Stimulated activated effector memory CD8-positive, alpha-beta T cell treated with anti-CD3 and anti-CD28 coated beads, Interleukin-12 subunit alpha, Interleukin-12 subunit beta, amount 100 ng/mL, for 72 hours (primary cell): ENCODE measurements around the gene ACSS3.

Experiments
- ATAC-seq: fragments of 150-1000 bp; cut with Tn5 transposase; 2 replicates; pipeline ENCODE4 v1.10.0; 2021
- DNase-seq, 2 donors: peaks; one replicate each; pipeline ENCODE4 v3.0.0; 2021 to 2022; ENCODE audit warnings: low spot score in 2 of 2
- H3K27ac Mint-ChIP-seq: one replicate; pipeline ENCODE4 v1.8.0; 2022; ENCODE audit warnings: mild to moderate bottlenecking, mixed read lengths
- H3K36me3 Mint-ChIP-seq: one replicate; pipeline ENCODE4 v1.8.0; 2022; ENCODE audit warnings: mild to moderate bottlenecking, mixed read lengths
- H3K4me1 Mint-ChIP-seq: one replicate; pipeline ENCODE4 v1.8.0; 2022; ENCODE audit warnings: mixed read lengths
- H3K4me3 Mint-ChIP-seq: one replicate; pipeline ENCODE4 v1.8.0; 2022; ENCODE audit warnings: mild to moderate bottlenecking, mixed read lengths
- H3K9me3 Mint-ChIP-seq: one replicate; pipeline ENCODE4 v1.8.0; 2022; ENCODE audit warnings: mixed read lengths

ACSS3 gene

DNA sequence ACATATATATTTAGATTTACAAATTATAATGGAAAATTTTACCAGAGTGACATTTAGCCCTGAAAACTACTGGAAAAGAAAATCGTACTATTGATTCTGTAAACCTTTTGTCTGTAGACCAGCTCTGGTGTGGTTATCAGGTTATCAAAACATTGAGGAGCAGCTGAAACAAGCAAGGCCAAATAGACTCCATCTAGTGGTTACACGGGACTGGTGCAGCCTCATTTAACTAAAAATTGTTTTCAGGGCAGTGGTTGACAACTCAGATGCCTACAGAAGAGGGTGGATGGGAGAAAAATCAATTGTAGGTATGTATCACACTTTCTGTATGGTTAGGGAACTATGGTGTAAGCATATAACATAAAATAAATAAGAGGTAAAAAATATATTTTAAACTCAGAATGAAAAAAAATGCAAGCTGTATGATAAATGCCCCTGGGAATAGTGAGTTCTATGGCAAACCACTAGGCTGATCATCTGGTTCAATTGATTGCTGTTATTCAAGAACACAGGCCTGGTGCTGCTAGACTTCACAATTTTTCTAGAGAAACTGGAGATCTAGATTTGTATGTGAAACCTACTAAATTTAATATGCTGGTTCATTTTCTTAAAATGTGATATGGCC, 51.2 kb downstream of the ACSS3 start:
- ATAC-seq, result no peak
- no peaks in the 10 kb centered on the region for H3K36me3 Mint-ChIP-seq
- H3K4me1 Mint-ChIP-seq, result no peaks in the 10 kb centered on the region
- DNase-seq, result no peak
- H3K9me3 Mint-ChIP-seq, result peaks cover 7% of the 10 kb centered on the region
- H3K27ac Mint-ChIP-seq, result no peak overlapping the region
- no peak overlapping the region for H3K4me3 Mint-ChIP-seq

DNA sequence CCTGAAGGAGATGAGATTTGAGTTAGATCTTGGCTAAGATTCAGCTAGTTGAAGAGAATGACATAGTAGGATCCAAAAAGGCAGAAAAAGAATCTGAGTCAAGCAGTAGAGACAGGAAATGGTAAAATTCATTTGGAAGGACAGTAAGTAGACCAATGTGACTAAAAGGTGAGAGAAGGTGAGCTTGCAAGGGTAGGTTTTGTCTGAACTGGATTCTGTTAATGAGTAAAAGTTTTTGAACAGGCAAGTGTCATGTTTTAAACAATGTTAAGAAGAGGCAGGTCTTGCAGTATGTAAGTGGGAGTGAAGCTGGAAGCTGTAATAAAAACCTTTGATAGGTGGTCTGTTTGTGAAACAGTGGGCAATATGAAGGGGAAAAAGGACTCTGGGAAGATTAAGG, 58.6 kb downstream of the ACSS3 start:
- Mint-ChIP-seq H3K4me1 (no peaks in the 10 kb centered on the region), H3K27ac (no peak overlapping the region)
- no peak for ATAC-seq

DNA sequence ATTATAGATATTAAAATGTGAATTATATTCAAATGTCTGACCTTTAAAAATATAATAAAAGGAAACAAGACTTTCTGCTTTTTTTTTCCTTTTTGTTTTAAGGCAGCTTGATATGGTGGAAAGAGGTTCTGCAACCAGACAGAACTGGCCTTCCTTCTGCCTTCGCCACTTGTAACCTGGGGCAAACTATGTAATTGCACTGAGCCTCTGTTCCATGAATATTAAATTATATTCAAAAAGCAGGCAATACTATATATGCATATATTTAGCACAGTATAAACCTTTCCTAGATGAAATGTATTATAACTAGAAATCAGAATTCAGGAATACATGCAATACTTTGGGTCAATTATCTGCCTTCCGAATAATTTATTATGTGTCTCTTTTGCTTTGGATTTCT, 59.9 kb downstream of the ACSS3 start:
- H3K4me1 Mint-ChIP-seq, result no peaks in the 10 kb centered on the region
- ATAC-seq (no peak), DNase-seq (no peak)
- H3K4me3 Mint-ChIP-seq, result no peak overlapping the region
- peaks cover 7% of the 10 kb centered on the region for H3K9me3 Mint-ChIP-seq
- H3K27ac Mint-ChIP-seq, result no peak overlapping the region
- no peaks in the 10 kb centered on the region for H3K36me3 Mint-ChIP-seq

More for the DNA sequence above, 58.6 kb downstream of the ACSS3 start:
- no peaks in the 10 kb centered on the region for H3K36me3 Mint-ChIP-seq
- peaks cover 11% of the 10 kb centered on the region for H3K9me3 Mint-ChIP-seq
- DNase-seq, result no peak
- no peak overlapping the region for H3K4me3 Mint-ChIP-seq

DNA sequence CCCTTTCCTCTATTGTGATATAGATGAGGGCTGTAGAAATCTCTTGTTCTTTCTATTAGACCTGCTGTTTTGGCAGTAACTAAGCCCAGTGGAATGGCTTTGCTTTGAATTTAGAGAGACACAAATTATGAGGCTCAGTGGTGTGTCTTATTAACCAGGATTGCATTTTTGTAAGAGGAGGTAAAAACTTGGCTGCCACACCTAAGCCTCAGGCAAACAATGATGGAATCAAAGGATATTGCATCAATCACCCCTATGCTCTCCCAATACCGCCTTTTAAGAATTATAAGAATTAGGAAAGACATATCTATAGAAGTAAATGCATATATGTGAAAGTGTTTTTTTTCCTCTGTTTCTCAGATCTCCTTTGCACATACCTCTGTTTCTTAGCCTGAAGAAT, 63.3 kb downstream of the ACSS3 start:
- Mint-ChIP-seq H3K9me3 (peaks cover 7% of the 10 kb centered on the region), H3K27ac (no peak overlapping the region), H3K4me1 (no peaks in the 10 kb centered on the region), H3K4me3 (no peak overlapping the region), H3K36me3 (no peaks in the 10 kb centered on the region)
- no peak for DNase-seq
- no peak for ATAC-seq

DNA sequence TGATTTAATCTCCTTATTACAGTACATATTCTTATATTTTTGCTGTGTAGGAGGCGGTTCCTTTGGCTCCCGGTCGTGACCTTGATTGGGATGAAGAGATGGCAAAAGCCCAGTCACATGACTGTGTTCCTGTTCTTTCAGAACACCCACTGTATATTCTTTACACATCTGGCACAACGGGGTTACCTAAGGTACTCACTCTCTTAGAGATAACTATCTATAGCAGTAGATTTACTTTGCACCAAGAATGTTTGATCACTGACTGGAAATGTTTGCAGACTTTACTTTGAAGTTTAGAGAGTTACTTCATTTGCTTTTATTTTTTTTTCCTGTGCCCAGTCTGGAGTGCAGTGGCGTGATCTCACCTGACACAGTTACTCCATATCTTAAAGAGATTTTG, 65.2 kb downstream of the ACSS3 start:
- H3K27ac Mint-ChIP-seq, result no peak overlapping the region

DNA sequence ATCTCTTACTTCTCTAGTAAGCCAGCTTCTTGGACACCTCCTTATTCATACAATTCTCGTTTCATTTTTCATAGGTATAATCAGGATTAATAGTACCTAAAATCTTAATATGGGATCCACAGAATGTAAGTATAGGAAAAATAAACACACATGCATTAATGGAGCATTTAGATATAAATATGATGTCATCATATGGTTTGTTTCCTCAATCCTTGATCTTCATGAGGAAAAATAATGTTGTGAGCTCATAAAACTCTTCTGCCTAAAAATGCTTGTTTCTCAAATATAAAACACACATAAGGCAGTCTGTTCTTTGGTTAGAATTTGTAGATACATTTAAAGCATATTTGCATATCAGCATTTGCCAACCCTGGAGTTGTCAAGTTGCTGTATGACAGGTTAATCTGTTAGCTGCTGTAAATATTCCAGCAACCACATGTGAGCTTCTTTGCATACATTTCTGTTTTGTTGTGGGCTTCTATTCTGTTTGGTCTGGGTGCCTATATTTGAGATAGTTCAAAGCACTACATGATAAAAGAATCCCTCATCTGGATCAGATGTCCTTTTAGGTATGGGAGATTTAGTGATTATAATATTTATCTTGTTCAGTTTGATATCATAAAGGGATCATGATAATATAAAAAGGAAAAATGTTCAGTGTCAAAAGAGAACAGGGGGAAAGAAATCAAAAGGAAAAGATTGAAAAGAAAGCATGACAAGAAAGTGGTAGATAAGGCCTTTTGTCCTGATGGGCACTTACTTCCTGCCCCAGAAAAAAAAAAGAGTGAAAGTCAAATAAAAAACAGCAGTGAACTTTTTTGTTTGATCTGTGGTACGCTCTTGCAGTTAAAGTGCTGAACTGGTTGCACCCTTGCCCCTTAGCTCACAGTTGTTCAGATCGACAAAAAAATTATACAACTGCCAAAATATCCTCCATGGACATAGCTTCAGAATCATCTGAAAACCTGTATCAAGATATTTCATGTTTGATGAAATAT, 68.6 kb downstream of the ACSS3 start:
- DNase-seq (no peak), ATAC-seq (no peak)
- Mint-ChIP-seq H3K9me3 (peaks cover 11% of the 10 kb centered on the region), H3K4me1 (no peaks in the 10 kb centered on the region), H3K4me3 (no peak overlapping the region), H3K36me3 (no peaks in the 10 kb centered on the region), H3K27ac (no peak overlapping the region)

More for the DNA sequence above, 65.2 kb downstream of the ACSS3 start:
- DNase-seq (no peak), ATAC-seq (no peak)
- H3K4me3 Mint-ChIP-seq, result no peak overlapping the region
- no peaks in the 10 kb centered on the region for H3K36me3 Mint-ChIP-seq
- no peaks in the 10 kb centered on the region for H3K4me1 Mint-ChIP-seq
- H3K9me3 Mint-ChIP-seq, result peaks cover 7% of the 10 kb centered on the region

DNA sequence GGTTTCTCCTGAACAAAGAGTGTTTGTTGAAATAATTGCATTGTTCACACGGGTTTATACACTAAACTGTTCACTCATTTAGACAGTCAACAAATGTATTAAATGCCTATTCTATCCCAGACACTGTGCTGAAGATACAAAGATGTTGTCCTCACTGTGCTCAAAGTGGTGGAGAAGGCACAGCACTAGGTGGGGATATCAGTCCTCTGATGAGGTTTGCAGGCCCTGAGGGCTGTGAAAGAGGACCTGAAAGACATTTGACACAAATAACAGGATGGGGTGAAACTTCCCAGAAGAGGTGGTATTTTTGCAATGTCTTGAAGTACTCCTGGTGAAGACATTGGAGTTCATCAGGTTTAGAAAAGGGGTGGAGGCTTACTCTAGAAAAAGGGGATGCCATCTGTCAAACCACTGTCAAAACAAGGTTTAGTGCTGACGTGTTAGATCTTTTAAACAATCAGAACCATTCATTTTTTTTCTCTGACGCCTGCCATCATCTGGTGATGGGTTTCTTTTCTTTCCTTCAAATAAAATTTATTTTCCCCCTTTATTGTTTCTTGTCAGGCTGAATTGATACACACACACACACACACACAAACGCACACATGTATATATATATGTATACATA, 69.5 kb downstream of the ACSS3 start:
- Mint-ChIP-seq H3K4me1 (no peaks in the 10 kb centered on the region), H3K36me3 (no peaks in the 10 kb centered on the region), H3K9me3 (peaks cover 11% of the 10 kb centered on the region), H3K27ac (no peak overlapping the region), H3K4me3 (no peak overlapping the region)
- ATAC-seq, result no peak
- no peak for DNase-seq

DNA sequence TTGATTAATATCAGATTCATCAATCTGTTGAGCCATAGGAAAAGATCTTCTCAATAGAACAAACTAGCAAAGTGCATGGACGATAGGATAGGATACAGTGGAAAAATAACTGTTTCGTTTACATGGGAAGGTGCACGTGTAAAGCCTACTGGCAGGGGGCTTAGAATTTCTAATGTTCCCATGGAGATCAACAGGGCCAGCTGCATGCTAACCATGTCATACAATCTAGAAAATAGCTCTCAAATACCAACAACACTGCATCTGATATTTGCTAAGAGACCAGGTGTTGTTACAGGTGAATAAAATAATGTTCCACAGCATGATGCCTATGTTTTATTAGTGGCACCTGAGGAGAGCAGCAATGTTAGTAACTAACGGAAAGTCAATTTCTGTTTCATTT, 72.5 kb downstream of the ACSS3 start:
- no peak for DNase-seq
- Mint-ChIP-seq H3K4me3 (no peak overlapping the region), H3K27ac (no peak overlapping the region), H3K36me3 (no peaks in the 10 kb centered on the region), H3K9me3 (peaks cover 11% of the 10 kb centered on the region), H3K4me1 (no peaks in the 10 kb centered on the region)
- ATAC-seq, result no peak

DNA sequence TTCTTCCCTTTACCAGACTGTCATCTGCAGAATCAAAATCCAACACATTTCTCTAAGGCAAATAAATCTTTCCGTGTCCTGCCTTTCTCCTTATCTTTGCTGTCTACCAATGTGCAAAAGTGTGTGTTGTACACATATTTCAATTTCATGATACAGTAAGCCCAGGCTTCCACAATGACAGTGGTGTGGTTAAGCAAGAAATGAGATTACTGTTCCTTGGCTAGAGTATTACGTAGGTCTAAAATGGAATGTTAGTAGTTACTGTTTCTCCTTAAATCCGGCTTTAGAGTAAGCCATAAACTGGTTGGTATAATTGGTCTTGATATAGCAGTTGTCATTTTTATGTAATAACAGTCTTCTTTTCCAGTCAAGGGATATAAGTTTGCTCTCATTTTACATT, 82.0 kb downstream of the ACSS3 start:
- no peak overlapping the region for H3K4me3 Mint-ChIP-seq
- H3K4me1 Mint-ChIP-seq, result no peaks in the 10 kb centered on the region
- H3K36me3 Mint-ChIP-seq, result no peaks in the 10 kb centered on the region
- DNase-seq, result no peak
- ATAC-seq, result no peak
- peaks cover 3% of the 10 kb centered on the region for H3K9me3 Mint-ChIP-seq
- H3K27ac Mint-ChIP-seq, result no peak overlapping the region

DNA sequence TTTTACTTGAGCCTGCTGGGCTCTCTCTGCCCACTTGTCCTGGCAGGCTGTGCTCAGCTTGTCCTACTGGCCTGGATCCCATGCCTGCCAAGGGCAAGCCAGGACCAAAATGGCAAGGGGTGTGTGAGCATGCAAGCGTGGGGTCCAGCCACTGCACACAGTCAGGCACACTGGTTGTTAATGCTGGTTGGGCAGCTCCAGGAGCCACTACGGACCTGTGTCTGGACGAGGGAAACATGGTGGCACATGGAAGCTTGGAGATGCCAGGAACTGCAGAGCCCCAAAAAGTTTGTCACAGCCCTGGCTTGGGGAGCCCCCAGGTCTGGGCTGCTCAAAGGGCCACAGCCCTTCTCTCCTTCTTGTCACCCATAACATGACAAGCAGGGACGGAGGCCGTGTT, 83.8 kb downstream of the ACSS3 start:
- DNase-seq (no peak), ATAC-seq (peak; percentile 26)
- Mint-ChIP-seq H3K9me3 (peaks cover 3% of the 10 kb centered on the region), H3K4me3 (no peak overlapping the region), H3K36me3 (no peaks in the 10 kb centered on the region), H3K27ac (no peak overlapping the region), H3K4me1 (no peaks in the 10 kb centered on the region)

DNA sequence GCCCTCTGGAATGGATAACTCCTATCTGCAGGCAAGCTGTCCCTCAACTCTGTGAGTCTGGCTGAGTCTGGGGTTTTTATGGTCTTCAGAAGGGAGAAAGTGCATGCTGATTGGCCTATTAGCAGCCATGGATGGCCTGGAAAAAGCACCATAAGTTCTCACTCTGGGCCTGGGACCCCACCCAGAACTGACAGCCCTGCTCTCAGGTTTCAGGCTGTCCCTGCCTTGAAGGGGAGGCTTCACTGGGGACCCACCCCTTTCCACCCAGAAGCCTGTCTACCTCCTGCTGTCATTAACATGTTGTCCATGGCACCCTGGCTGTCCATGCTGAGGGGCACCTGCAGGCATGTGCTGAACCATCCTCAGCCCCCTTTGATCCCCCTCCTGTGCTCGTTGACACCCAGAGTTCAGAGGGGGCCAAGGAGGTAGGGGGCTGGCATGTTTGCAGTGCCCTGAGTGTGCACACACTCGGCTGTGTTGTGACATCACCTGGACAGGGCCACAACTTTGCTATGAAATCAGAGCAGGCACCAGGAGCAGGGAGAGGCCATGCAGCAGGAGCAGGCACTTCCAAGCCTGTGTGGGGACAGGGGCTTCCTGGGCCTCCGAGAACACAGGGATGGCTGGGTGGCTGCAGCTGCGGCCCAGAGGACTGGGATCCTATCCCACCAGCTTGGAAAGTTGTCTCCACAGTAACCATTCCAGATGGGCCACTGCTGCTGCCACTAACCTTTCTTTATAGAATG, 84.7 kb downstream of the ACSS3 start:
- H3K4me3 Mint-ChIP-seq, result no peak overlapping the region
- ATAC-seq, result peak; percentile 31
- H3K27ac Mint-ChIP-seq, result no peak overlapping the region
- H3K9me3 Mint-ChIP-seq, result peaks cover 3% of the 10 kb centered on the region
- DNase-seq, result no peak
- no peaks in the 10 kb centered on the region for H3K4me1 Mint-ChIP-seq
- H3K36me3 Mint-ChIP-seq, result no peaks in the 10 kb centered on the region

DNA sequence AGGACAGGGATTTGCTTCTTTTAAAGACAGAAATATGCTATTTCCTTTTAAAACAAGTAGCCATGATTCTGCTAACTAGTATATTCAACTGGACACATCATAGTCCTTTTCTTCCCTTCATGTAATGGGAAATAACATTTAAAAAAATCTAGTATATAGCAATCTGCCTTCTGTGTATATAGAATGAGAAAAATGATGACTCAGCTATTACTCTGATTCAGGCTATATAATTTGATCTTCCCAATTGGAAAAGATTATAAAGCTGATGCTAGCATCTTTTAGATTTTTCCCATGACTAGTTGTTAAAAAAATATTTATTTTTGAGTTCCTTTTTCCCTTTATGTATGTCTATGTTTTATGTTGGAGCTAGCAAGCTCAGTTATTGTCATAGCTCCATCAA, 86.9 kb downstream of the ACSS3 start:
- no peaks in the 10 kb centered on the region for H3K36me3 Mint-ChIP-seq
- H3K4me1 Mint-ChIP-seq, result no peaks in the 10 kb centered on the region
- ATAC-seq, result no peak
- H3K27ac Mint-ChIP-seq, result no peak overlapping the region
- DNase-seq, result no peak
- no peaks in the 10 kb centered on the region for H3K9me3 Mint-ChIP-seq
- H3K4me3 Mint-ChIP-seq, result no peak overlapping the region

DNA sequence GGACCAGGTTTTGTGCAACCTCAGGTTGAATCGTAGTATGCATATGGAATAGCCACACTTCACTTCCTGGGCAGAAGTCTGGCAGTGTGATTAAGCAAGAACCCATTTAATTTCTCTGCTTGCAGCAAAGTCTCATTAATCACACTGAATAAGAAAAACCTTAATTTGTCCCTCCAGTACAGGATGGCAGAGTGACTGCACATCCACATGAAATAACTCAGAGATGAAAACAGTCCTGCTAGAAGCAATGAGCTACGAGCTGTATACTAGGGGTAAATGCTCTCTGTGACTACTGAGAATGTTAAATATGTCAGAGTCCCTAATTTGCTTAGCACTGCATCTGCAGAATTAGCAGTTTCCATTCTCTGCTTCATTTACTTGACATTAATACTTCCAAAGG, 88.9 kb downstream of the ACSS3 start:
- no peak for ATAC-seq
- no peak for DNase-seq
- Mint-ChIP-seq H3K27ac (no peak overlapping the region), H3K4me1 (no peaks in the 10 kb centered on the region), H3K36me3 (no peaks in the 10 kb centered on the region), H3K4me3 (no peak overlapping the region), H3K9me3 (no peaks in the 10 kb centered on the region)

DNA sequence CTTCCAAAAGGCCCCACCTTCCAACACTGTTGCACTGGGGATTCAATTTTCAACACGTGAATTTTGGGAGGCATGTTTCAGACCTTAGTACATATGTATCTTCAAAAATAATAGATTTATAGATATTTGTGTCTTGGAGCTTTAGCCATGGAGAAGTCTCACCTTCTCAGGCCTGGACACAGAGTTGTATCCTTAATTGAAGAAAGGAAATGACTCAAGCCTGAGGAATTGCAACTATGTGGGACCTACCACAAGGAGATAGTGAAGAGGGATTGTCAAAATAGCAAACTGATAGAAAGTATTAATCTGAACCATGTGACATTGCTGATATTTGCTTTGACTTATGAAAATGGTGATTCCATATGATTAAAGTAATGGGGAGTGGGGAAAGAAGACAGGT, 89.8 kb downstream of the ACSS3 start:
- H3K27ac Mint-ChIP-seq, result no peak overlapping the region
- DNase-seq, result no peak

DNA sequence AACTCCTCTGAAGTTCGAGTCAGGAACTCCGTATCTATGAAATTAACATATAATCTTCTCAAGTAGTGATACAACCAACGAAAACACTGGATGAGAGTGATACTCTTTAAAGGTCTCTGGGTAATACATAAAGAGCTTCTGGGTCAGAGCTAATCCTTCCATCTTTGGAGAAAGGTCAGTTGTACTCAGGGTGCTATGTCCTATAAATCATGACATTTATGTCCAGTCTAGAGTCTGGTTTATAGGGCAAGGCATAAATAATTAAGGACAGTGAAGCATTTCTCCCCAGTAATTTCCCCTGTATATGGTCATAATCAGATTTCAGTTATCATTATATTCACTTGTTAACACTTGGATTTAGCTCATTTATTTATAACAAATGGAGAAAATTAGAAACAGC, 90.6 kb downstream of the ACSS3 start:
- Mint-ChIP-seq H3K36me3 (no peaks in the 10 kb centered on the region), H3K4me3 (no peak overlapping the region), H3K9me3 (no peaks in the 10 kb centered on the region), H3K27ac (no peak overlapping the region), H3K4me1 (no peaks in the 10 kb centered on the region)
- DNase-seq (no peak), ATAC-seq (no peak)

More for the DNA sequence above, 89.8 kb downstream of the ACSS3 start:
- Mint-ChIP-seq H3K36me3 (no peaks in the 10 kb centered on the region), H3K4me3 (no peak overlapping the region), H3K4me1 (no peaks in the 10 kb centered on the region), H3K9me3 (no peaks in the 10 kb centered on the region)
- ATAC-seq, result no peak
